GM19455 (cell line): ENCODE results near the gene TRAF7.

Source experiments
- ATAC-seq: cut with Tn5 transposase; IDR thresholded peaks from one replicate; pipeline ENCODE4 v1.9.1; 2021; ENCODE audit not compliant: unreplicated experiment

TRAF7 gene

GRCh38 chr16:2212362-2213324, 57.1 kb downstream of the TRAF7 start:
- ATAC-seq = no peak

DNA sequence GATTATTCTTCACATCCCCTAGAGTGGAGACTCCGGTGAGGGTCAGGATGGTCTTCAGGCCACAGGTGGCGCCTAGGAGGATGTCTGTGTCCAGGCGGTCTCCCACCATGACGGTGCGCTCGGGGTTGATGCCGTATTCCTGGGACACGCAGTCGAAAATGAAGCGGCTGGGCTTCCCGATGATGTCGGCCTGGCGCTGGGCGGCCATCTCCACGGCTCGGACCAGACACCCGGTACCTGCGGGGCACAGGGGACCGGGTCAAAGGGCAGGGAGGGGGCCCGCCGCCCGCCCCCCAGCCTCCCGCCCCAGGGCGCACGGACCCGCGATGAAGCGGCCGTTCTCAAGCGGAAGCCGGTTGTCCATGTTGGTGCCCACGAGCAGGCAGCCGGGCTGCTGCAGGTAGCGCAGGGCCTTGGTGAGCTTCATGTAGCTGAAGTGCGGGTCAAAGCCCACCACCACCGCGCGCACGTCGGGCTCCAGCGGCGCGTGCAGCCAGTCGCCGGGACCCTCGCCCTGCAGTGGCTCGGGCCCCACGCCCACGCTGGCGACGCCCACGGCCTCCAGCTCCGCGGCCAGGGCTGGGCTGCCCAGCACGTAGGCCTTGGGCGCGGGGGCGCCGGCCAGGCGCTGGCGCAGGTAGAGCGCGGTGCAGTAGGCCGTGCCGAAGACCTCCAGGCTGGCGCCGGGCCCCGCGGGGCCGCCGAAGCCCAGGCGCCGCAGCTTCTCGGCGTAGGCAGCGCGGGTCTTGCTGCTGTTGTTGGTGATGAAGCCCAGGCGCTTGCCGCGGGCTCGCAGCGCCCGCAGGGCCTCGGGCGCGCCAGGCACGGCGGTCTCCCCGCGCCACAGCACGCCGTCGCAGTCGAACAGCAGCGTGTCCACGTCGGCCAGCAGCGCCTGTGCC, 58.5 kb downstream of the TRAF7 start:
- peak; percentile 20 for ATAC-seq

DNA sequence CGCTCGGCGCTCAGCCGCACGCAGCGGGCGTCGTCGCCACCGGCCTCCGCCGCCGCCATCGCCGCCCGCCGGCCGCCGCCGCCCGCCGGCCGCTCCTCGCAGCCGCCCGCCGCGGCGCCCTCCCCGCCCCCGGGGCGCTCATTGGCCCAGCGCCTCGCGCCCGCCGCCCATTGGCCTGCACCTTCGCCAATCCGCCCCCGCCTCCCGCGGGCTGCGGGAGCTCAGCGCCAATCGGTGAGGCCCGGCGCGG, 59.1 kb downstream of the TRAF7 start, which contains the start of gene PGP:
PGP (minus strand) TSS at position 122 of the 250 bp plus-strand sequence; CDS start at position 59, 63 bp downstream.
- no peak for ATAC-seq

GRCh38 chr16:2216330-2216729, 60.7 kb downstream of the TRAF7 start:
- ATAC-seq = no peak

DNA sequence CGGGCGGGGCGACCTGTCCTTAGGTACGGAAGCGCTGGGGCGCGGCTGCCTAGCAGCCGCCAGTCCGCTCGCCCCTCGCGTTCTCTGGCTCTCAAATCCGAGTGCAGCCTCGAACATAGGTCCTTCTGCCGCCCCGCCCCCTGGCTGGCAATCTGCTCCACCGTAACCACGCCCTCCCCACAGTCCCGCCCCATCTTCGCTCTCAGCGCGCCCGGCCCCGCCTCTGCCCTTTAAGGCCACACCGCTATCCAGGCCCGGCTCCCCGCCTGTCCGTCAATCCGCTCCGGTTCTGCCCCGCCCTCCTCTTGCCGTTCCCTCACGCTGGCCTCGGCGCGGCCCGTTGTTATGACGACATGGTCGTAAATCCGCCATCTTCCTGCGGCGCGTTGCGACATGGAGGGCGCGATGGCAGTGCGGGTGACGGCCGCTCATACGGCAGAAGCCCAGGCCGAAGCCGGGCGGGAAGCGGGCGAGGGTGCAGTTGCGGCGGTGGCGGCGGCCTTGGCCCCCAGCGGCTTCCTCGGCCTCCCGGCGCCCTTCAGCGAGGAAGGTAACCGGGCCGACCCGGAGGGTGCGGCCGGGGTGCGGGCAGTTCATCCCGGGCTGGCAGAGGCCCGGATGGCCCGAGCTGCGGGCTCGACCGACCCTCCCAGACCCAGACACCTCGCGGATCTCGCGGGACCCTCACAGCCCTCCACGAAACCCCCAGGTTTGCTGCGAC, 67.8 kb downstream of the TRAF7 start, which contains the start of gene E4F1:
E4F1 (plus strand) TSS at position 371 of the 721 bp plus-strand sequence; CDS start at position 394, 23 bp downstream.
- ATAC-seq = peak; percentile 86

DNA sequence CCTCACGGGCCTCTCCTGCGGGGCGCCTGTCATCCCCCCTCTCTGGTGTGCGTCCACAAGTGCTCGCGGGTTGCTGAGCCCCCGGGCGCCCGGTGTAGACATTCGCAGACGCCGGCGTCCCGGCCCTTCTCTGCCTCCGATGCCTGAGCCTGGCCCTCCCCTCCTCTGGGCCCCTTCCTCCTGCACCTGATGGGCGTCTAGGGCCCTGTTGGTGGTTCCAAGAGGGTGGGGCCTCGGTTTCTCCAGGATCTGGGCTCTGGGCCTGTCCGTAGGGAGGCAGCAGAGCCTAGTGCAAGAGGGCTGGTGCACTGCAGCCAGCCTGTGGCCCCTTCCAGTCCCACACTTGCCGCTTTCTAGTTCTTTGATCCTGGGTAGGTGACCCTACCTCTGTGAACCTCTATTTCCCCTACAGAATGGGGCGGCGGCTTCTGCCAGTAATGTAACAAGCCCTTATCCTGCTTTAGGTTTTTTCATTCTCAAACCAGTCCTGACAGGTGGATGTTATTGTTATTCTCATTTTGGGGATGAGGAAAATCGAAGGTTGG, 68.4 kb downstream of the TRAF7 start:
- ATAC-seq = peak; percentile 27

DNA sequence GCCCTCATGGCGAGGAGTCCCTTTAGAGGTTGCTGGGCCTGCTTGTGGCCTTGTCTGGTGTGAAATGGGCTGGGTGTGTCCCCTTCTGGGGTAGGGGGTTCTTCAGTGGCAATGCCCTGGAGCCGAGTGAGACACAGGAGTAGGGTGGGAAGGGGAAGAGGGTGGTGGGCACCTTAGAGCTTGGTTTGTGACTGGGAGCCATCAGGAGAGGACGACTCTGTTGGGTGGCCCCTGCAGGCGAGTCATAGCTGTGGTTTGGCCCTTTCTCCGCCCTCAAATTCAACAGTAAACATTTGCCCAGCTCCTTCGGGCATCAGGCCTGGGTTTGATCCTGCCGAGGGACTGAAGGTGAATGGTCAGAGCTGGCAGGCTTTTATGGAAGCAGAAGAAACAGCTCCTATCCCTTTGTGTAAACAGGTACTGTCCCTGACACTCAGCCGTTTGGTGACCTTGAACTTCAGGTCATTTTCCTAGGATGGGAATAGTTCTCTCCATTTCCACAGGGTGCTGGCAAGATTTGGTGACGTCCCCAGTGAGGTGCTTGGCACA, 70.7 kb downstream of the TRAF7 start:
- ATAC-seq = no peak

GRCh38 chr16:2226918-2227317, 71.3 kb downstream of the TRAF7 start:
- ATAC-seq = no peak
